ENCODE results near the gene KLHL3. TPM values are rescaled to one million over a fixed set of nuclear protein-coding genes. Genes with fewer than 3 reads are reported as not detected.

KLHL3 gene
- total RNA-seq, 1 donor from 2014 or later = 1.2 TPM

DNA sequence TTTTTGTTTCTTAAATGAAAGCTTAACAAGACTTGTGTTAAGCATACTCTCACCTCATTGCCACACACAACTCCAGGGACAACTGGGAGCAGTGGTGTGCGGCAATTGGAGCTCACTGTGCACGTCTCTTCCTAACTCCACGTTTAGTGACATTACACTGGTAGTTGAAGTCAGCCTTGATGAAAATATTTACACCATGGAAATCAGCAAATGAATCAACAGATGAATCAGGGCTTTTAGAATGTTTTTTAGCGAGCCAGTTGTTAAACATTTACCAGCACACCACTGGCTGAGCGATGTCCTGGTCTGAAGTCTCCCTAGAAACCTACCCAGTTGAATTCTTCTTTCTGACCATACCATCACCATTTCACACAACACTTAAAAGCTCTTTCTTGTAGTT, 67.3 kb downstream of the KLHL3 start:
- DNase-seq (ENCODE audit: low spot score) = no peak
- intact Hi-C loops (cut with micrococcal nuclease) = no loop called here
- Mint-ChIP-seq H3K27ac (no peak overlapping the region), H3K36me3 (ENCODE audit: low read depth) (no peaks in the 10 kb centered on the region), H3K9me3 (no peaks in the 10 kb centered on the region), H3K4me3 (no peak overlapping the region), H3K4me1 (ENCODE audit: low read depth) (peaks cover 19% of the 10 kb centered on the region), H3K27me3 (ENCODE audit: insufficient read depth) (peaks cover 8% of the 10 kb centered on the region)

DNA sequence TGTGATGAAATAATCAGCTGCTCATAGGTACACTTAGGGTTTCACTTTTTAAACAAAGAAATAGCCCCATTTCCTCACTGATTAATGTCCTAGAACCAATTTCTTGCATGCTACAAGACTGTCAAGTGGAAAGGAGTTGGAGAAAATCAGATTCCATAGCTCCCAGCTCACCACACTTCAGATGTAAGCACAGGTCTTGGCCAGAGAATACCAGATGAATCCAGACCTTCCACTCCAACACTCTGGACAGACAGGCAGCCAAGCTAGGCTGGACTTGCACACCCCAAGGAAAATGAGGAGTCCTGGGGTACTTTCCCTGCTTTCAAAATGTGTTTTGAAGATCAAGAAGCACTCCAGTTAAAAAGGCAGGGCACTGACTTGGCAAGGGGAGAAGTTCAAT, 68.5 kb downstream of the KLHL3 start:
- no peaks in the 10 kb centered on the region for H3K9me3 Mint-ChIP-seq
- intact Hi-C loops (cut with micrococcal nuclease) = no loop called here

DNA sequence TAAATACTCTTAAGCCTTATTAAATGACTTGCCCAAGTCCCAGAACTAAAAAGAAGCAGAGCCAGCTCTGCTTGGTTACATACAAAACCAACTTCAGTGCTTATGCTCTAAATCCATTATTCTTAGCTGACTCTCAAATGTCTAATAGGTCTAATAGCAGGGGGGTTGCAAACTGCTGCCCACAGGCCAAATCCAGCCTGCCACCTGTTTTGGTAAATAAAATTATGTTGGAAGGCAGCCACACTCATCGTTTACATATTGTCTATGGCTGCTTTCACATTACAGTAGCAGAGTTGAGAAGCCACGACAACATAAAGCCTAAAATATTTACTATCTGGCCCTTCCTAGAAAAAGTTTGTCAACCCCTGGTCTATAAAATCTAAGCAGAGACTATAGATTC, 69.0 kb downstream of the KLHL3 start:
- peaks cover 19% of the 10 kb centered on the region for H3K4me1 Mint-ChIP-seq (ENCODE audit: low read depth)
- peaks cover 8% of the 10 kb centered on the region for H3K27me3 Mint-ChIP-seq (ENCODE audit: insufficient read depth)
- intact Hi-C loops (cut with micrococcal nuclease) = no loop called here
- no peaks in the 10 kb centered on the region for H3K36me3 Mint-ChIP-seq (ENCODE audit: low read depth)
- no peak overlapping the region for H3K27ac Mint-ChIP-seq
- H3K4me3 Mint-ChIP-seq = no peak overlapping the region
- no peaks in the 10 kb centered on the region for H3K9me3 Mint-ChIP-seq
- no peak for DNase-seq (ENCODE audit: low spot score)

More for the DNA sequence above, 68.5 kb downstream of the KLHL3 start:
- Mint-ChIP-seq H3K36me3 (ENCODE audit: low read depth) (no peaks in the 10 kb centered on the region), H3K27me3 (ENCODE audit: insufficient read depth) (peaks cover 8% of the 10 kb centered on the region), H3K4me1 (ENCODE audit: low read depth) (peaks cover 19% of the 10 kb centered on the region), H3K27ac (no peak overlapping the region), H3K4me3 (no peak overlapping the region)
- no peak for DNase-seq (ENCODE audit: low spot score)

DNA sequence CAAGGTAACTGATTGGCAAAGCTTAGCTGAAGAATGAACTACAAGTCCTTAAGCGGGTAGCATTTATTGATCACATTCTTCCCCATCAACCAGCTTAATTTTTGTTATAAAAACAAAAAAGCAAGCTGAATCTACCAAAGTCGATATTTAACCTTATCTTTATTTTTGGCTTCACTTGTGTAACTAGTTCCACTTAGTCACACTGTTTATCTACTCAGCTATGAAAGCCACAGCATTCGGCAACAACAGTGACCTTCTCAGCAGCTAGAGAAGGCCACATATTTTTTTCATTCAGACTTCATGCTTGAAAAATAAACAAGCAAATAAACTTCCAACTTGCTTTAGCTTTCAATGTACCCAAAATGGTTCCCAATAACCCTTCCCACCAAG, 69.4 kb downstream of the KLHL3 start:
- no peak for DNase-seq (ENCODE audit: low spot score)
- H3K9me3 Mint-ChIP-seq = no peaks in the 10 kb centered on the region
- no peaks in the 10 kb centered on the region for H3K36me3 Mint-ChIP-seq (ENCODE audit: low read depth)
- peak overlapping the region; percentile 42 for H3K27ac Mint-ChIP-seq
- peaks cover 8% of the 10 kb centered on the region for H3K27me3 Mint-ChIP-seq (ENCODE audit: insufficient read depth)
- no peak overlapping the region for H3K4me3 Mint-ChIP-seq
- peaks cover 19% of the 10 kb centered on the region for H3K4me1 Mint-ChIP-seq (ENCODE audit: low read depth)
- intact Hi-C loops (cut with micrococcal nuclease) = no loop called here

DNA sequence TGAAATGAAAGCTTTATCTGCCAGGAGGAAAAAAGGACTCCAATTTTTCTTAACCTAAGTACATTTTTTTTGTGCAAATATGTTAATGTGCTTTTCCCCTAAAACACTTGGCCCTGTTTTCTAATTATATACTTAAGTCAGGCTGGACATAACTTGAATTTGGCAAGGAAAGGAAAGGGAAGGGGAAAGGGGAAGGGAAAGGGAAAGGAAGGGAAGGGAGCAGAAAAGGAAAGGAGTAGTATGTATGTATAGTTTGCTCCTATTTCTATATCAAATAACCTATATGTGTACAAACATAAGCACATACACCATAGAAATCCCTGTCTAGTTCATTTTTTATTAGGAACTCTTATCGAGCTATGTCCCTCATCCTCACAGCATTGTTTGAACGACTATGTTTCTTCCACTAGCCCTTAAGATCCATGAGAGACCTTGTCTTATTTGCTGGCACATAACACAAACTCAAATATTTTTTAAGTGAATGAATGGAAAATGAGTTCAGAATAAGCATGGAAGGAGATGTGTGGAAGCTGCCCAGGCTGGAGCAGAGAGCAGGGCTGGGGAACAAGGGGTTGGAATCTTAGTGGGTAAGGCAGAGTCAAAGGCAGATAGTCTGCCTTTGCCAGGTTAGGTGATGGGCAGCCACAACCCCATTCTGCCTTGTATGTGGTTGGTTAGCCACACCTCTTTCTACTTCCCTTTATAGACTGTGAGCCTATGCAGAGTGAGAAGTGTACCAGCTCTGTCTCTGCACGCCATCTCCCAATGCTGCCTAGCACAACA, 70.0 kb downstream of the KLHL3 start:
- Mint-ChIP-seq H3K27me3 (ENCODE audit: insufficient read depth) (peaks cover 6% of the 10 kb centered on the region), H3K4me1 (ENCODE audit: low read depth) (peaks cover 19% of the 10 kb centered on the region)
- intact Hi-C loops (cut with micrococcal nuclease) = no loop called here

DNA sequence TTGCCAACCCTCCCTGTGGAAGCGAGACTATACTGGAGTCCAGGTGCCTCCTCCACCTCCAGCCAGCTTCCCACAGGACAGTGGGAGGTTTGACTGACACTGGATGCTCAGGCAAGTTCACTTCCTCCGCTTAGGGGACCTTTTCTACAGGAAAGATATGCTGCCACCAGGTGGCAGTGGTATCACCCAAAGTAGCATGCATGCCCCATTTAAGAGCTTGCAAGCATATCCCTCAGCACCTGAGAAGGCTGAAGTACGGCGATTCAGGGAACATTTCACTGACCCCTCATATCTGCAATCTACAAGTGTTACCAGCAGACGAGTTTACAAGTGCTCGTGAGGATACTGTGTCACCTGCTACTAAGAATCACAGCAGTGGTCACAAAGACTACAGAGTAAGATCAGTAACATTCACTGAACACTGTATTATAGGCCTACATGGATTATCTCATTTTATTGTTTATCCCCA, 75.5 kb downstream of the KLHL3 start:
- no peak overlapping the region for H3K27ac Mint-ChIP-seq
- intact Hi-C loops (cut with micrococcal nuclease) = loop anchor here (1.0 kb wide), 4 partner anchors 31 to 473 kb away; no protein-coding TSS in a partner anchor
- peak; percentile 50 for DNase-seq (ENCODE audit: low spot score)
- peaks cover 3% of the 10 kb centered on the region for H3K4me1 Mint-ChIP-seq (ENCODE audit: low read depth)
- H3K4me3 Mint-ChIP-seq = no peak overlapping the region
- H3K36me3 Mint-ChIP-seq (ENCODE audit: low read depth) = no peaks in the 10 kb centered on the region
- H3K9me3 Mint-ChIP-seq = no peaks in the 10 kb centered on the region
- H3K27me3 Mint-ChIP-seq (ENCODE audit: insufficient read depth) = no peaks in the 10 kb centered on the region

More for the DNA sequence above, 70.0 kb downstream of the KLHL3 start:
- Mint-ChIP-seq H3K27ac (peak overlapping the region; percentile 42), H3K4me3 (no peak overlapping the region), H3K9me3 (no peaks in the 10 kb centered on the region), H3K36me3 (ENCODE audit: low read depth) (no peaks in the 10 kb centered on the region)
- no peak for DNase-seq (ENCODE audit: low spot score)

DNA sequence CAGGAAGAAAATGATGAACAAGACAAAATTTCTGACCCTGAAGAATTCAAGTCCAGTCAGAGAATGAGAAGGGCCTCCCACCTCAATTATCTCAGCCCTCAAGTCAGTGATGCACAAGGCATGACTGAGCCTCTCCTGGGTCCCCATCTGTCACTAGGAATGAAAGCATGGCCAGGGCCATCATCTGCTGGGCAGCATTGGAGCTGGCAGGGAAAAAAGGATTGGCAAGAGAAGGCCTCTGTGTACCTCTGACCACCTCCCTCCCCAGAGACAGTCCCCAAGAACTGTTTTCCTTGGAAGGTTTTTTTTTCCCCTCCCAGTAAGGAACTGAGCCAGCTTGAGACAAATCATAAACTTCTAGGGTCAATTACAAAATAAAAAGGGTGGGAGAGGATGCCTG, 76.7 kb downstream of the KLHL3 start:
- intact Hi-C loops (cut with micrococcal nuclease) = no loop called here
- H3K27ac Mint-ChIP-seq = no peak overlapping the region

DNA sequence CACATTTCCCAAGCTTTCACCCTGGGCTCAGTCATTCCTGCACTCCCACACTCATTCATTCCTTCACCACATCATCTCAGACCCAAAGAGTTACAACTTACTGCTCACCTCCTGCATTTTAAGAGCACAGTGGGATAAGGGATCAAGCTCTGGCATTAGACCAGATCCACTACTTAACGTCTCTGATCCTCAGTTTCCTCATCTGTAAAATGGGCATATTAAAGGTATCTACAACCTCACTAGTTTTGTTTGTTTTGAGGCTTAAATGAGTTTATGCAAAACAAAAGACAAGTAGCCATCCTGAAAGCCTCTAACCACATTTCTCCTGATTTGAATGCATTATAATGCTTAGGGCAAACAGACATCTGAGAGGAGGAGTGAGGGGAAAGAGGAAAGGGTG, 77.6 kb downstream of the KLHL3 start:
- intact Hi-C loops (cut with micrococcal nuclease) = no loop called here
- Mint-ChIP-seq H3K36me3 (ENCODE audit: low read depth) (no peaks in the 10 kb centered on the region), H3K27me3 (ENCODE audit: insufficient read depth) (no peaks in the 10 kb centered on the region), H3K9me3 (no peaks in the 10 kb centered on the region), H3K4me1 (ENCODE audit: low read depth) (no peaks in the 10 kb centered on the region), H3K27ac (no peak overlapping the region), H3K4me3 (no peak overlapping the region)
- no peak for DNase-seq (ENCODE audit: low spot score)

More for the DNA sequence above, 76.7 kb downstream of the KLHL3 start:
- no peaks in the 10 kb centered on the region for H3K36me3 Mint-ChIP-seq (ENCODE audit: low read depth)
- no peaks in the 10 kb centered on the region for H3K9me3 Mint-ChIP-seq
- no peak for DNase-seq (ENCODE audit: low spot score)
- H3K27me3 Mint-ChIP-seq (ENCODE audit: insufficient read depth) = no peaks in the 10 kb centered on the region
- no peak overlapping the region for H3K4me3 Mint-ChIP-seq
- H3K4me1 Mint-ChIP-seq (ENCODE audit: low read depth) = no peaks in the 10 kb centered on the region

DNA sequence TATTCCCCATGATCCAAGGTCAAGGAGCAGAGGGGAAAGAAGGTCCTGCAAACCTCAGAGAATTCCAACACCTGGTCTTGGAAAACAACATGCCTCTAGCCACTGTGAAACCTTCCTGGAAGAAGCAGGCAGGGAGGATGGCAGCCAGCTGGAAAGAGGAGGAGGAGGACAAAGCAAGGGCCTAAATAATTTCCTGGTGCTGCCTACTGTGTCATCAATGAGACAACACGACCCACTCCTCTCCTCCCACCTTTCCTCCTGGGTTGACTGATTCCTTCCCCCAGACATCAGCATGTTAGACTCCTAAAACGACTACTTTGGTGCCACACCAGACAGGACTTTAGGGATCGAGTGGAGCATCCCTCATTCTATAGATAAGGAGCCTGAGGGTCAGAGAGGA, 78.8 kb downstream of the KLHL3 start:
- intact Hi-C loops (cut with micrococcal nuclease) = no loop called here
- Mint-ChIP-seq H3K27ac (no peak overlapping the region), H3K4me1 (ENCODE audit: low read depth) (no peaks in the 10 kb centered on the region), H3K27me3 (ENCODE audit: insufficient read depth) (no peaks in the 10 kb centered on the region), H3K9me3 (no peaks in the 10 kb centered on the region), H3K4me3 (no peak overlapping the region), H3K36me3 (ENCODE audit: low read depth) (no peaks in the 10 kb centered on the region)
- DNase-seq (ENCODE audit: low spot score) = no peak

DNA sequence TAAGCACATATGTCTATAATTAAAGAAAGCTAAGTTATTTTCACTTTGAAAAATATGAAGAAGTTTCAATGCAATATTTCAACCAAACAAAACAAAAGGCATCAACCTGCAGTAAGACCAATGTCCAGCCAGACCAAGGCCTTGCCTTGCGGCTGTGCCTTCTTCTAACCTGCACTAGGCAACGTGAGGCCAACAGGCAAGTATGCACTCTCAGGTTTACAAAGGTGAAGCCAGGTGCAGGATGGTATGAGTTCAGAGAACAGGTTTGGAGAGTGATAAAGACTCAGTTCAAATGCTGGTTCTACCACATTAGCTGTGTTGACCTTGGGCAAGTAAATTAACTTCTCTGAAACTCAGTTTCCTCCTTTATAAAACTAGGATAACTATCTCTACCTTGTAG, 79.3 kb downstream of the KLHL3 start:
- Mint-ChIP-seq H3K4me1 (ENCODE audit: low read depth) (no peaks in the 10 kb centered on the region), H3K9me3 (no peaks in the 10 kb centered on the region), H3K36me3 (ENCODE audit: low read depth) (no peaks in the 10 kb centered on the region), H3K4me3 (no peak overlapping the region), H3K27me3 (ENCODE audit: insufficient read depth) (no peaks in the 10 kb centered on the region), H3K27ac (no peak overlapping the region)
- DNase-seq (ENCODE audit: low spot score) = no peak
- intact Hi-C loops (cut with micrococcal nuclease) = no loop called here

DNA sequence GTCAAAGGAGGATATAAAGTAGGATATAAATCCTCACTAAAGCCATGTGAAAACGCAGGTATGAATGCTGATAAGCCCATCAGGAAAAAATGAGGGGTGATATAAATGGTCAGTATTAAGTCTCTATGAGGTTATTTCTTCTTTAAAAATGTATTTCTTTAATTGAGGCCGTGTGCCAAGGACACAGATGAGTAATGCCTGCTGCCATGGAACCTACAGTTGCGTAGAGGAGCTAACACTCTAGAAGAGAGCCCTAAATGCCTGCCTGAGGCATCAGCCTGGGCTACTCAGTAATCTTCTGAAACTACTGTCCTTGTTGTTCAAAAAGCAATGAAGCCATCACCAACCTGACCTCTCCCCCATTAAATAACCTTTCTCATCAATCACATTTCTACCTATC, 84.9 kb downstream of the KLHL3 start:
- intact Hi-C loops (cut with micrococcal nuclease) = no loop called here
- no peaks in the 10 kb centered on the region for H3K4me1 Mint-ChIP-seq (ENCODE audit: low read depth)
- no peaks in the 10 kb centered on the region for H3K27me3 Mint-ChIP-seq (ENCODE audit: insufficient read depth)
- no peaks in the 10 kb centered on the region for H3K36me3 Mint-ChIP-seq (ENCODE audit: low read depth)
- no peak overlapping the region for H3K4me3 Mint-ChIP-seq
- H3K9me3 Mint-ChIP-seq = no peaks in the 10 kb centered on the region
- no peak overlapping the region for H3K27ac Mint-ChIP-seq
- no peak for DNase-seq (ENCODE audit: low spot score)

DNA sequence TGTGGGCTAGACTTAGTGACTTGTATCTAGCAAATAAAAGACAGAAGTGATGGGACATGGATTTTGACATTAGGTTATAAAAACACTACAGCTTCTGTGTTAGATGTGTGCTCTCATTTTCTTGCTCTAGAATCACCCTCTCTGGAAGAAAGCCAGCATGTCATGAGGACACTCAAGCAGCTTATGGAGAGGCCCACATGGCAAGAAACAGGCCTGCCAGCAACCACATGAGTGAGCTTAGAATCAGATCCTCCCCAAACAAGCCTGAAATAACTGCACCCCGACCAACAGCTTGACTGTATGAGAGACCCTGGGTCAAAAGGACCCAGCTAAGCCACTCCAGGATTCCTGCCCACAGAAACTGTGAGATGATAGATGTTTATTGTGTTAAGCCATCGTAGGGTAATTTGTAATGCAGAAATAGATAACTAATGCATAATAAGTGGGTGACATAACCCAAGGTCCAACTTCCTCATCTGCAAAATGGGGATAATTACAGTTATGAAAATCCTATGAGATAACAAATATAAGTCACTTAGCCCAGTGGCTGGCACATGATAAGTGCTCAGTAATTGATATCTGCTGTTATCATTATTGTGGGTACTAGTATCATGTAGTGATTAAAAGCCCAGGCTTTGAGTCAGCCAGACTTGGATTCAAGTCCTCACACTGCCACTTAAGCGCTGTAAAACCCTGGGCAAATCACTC, 86.5 kb downstream of the KLHL3 start:
- intact Hi-C loops (cut with micrococcal nuclease) = no loop called here
- Mint-ChIP-seq H3K36me3 (ENCODE audit: low read depth) (no peaks in the 10 kb centered on the region), H3K4me3 (no peak overlapping the region), H3K4me1 (ENCODE audit: low read depth) (no peaks in the 10 kb centered on the region), H3K27me3 (ENCODE audit: insufficient read depth) (peaks cover 3% of the 10 kb centered on the region), H3K27ac (no peak overlapping the region), H3K9me3 (no peaks in the 10 kb centered on the region)
- no peak for DNase-seq (ENCODE audit: low spot score)

DNA sequence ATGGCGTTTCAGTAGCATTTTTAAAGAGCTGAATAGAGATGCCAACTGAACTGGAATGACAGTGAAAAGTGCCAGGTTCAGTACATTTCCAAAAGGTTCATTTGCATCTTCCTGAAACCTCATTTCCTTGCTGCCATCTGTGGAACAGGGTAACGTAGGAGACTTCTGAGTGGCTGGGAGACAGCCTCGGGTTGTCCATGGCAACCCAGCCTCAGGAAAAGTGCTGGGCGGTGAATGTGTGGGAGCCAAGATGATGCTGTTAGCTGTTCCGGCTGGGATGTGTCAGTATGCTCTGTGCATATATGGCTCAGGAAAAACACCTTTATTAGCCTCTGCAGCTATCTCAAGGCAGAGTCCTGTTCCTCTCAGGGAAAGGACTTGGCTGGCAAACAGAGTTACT, 87.5 kb downstream of the KLHL3 start:
- Mint-ChIP-seq H3K36me3 (ENCODE audit: low read depth) (no peaks in the 10 kb centered on the region), H3K4me3 (no peak overlapping the region), H3K4me1 (ENCODE audit: low read depth) (no peaks in the 10 kb centered on the region), H3K27ac (no peak overlapping the region), H3K27me3 (ENCODE audit: insufficient read depth) (peaks cover 3% of the 10 kb centered on the region), H3K9me3 (no peaks in the 10 kb centered on the region)
- DNase-seq (ENCODE audit: low spot score) = no peak
- intact Hi-C loops (cut with micrococcal nuclease) = no loop called here
